ENCODE data around the gene ACAT2.

- no peak for TF ChIP-seq POLR2A (IDR thresholded peaks at IDR 0.05)
- no peak for TF ChIP-seq CTCF (IDR thresholded peaks at IDR 0.05 in 4 of 5, conservative IDR thresholded peaks at IDR 0.05 in 1 of 5)
These were observed 32.1 kb upstream of the ACAT2 start for GRCh38 chr6:159729598-159730331.
